Astrocyte of the spinal cord (primary cell): ENCODE measurements around the gene SAXO2.
"Not testable (repeated sequence)": the region's sequence is repeated elsewhere in the genome, so short reads cannot be mapped to it uniquely, and the experiment has no call there.

Experiments
- DNase-seq: peaks from one replicate; pipeline ENCODE4 v3.0.0; 2011; ENCODE audit warnings: low read depth, low spot score
- H3K4me3 ChIP-seq: 2 replicates; pipeline ENCODE4 v1.5.1; 2011; ENCODE audit warnings: low read depth, mild to moderate bottlenecking, low read length, moderate library complexity
- in situ Hi-C: cut with HindIII; loops from 2 replicates; pipeline ENCODE4 v1.10.0; 2017; ENCODE audit warnings: low sequenced_read_pairs

SAXO2 gene

DNA sequence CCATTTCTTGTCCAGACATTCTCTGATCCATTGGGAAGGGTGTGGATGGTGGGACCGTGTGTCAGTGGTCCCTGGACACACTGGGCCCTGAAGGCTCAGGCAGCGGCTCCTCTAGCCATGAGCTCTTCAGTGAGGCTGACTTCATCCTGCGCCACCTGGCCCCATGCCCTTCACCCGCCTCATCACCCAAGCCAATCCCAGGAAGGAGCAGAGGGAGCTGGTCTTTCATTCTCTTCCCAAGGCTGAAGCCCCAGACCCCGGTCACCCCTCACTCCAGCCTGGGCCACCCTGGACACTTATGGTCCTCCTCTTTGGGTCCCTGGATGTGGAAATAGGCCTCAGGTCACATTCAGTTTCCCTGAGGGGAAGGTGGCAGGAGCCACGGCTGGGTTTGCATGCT is 62.2 kb downstream of the SAXO2 start:
- in situ Hi-C loops, DNase-seq, H3K4me3 ChIP-seq: not testable (repeated sequence)

DNA sequence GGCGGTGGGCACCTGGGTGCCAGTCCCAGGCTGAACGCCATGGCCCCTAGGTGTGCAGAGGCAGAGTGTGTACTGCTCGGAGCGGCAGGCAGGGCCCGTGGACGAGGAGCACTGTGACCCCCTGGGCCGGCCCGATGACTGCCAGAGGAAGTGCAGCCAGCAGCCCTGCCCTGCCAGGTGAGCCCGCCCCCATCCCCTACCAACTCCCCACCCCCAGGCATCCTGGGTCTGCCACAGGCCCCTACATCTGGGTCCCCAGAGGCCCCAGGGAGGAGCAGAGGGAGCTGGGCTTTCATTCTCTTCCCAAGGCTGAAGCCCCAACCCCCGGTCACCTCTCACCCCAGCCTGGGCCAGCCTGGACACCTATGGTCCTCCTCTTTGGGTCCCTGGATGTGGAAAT is 63.0 kb downstream of the SAXO2 start:
- DNase-seq, H3K4me3 ChIP-seq, in situ Hi-C loops: not testable (repeated sequence)

DNA sequence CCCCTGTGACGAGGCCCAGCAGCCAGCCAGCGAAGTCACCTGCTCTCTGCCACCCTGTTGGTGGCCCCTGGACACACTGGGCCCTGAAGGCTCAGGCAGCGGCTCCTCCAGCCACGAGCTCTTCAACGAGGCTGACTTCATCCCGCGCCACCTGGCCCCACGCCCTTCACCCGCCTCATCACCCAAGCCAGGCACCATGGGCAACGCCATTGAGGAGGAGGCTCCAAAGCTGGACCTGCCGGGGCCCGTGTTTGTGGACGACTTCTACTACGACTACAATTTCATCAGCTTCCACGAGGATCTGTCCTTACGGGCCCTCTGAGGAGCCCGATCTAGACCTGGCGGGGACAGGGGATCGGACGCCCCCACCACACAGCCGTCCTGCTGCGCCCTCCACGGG is 64.3 kb downstream of the SAXO2 start:
- DNase-seq, H3K4me3 ChIP-seq, in situ Hi-C loops: not testable (repeated sequence)

DNA sequence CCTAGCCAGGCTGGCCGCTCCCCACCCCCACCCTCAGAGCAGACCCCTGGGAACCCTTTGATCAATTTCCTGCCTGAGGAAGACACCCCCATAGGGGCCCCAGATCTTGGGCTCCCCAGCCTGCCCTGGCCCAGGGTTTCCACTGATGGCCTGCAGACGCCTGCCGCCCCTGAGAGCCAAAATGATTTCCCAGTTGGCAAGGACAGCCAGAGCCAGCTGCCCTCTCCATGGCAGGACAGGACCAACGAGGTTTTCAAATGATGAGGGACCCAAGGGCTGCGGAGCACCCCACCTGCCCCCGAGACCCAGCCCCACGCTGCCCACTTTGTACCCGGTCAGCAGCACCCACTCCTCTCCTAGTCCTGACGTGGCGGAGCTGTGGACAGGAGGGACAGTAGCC is 64.8 kb downstream of the SAXO2 start:
- DNase-seq, H3K4me3 ChIP-seq, in situ Hi-C loops: not testable (repeated sequence)

DNA sequence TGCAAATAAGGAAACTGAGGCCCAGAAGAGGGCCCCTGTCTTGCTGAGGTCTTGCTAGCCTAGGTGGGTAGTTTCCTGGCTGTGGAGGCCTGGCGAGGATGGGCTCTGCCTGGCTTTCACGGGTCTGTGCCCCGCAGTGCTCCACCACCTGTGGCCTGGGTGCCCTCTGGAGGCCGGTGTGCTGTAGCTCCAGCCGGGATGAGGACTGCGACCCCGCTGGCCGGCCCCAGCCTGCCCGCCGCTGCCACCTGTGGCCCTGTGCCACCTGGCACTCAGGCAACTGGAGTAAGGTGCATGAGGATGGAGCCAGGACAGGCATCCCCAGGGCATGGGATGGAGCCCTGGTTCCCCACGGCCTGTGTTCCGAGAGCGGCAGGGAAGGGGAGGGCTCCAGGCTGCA is 66.4 kb downstream of the SAXO2 start:
- DNase-seq, in situ Hi-C loops, H3K4me3 ChIP-seq: not testable (repeated sequence)

DNA sequence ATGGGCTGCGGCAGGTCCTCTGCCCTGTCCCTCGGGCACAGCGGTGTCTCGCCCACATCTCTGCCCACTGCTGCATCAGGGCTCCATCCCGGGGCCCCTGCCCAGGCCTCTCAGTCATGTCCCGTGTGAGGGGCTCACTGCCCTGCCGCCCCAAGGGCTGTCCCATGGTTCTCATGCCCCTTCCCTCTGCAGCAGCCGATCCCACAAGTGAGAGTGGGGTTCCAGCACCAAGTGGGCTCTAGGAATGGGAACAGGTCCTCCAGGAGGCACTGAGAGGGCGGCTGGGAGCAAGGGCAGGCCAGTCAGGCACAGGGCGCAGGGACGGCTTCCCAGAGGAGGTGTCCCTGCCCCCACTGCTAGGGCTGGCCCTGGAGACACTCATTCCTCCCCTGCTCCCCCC is 68.3 kb downstream of the SAXO2 start:
- DNase-seq, H3K4me3 ChIP-seq, in situ Hi-C loops: not testable (repeated sequence)

DNA sequence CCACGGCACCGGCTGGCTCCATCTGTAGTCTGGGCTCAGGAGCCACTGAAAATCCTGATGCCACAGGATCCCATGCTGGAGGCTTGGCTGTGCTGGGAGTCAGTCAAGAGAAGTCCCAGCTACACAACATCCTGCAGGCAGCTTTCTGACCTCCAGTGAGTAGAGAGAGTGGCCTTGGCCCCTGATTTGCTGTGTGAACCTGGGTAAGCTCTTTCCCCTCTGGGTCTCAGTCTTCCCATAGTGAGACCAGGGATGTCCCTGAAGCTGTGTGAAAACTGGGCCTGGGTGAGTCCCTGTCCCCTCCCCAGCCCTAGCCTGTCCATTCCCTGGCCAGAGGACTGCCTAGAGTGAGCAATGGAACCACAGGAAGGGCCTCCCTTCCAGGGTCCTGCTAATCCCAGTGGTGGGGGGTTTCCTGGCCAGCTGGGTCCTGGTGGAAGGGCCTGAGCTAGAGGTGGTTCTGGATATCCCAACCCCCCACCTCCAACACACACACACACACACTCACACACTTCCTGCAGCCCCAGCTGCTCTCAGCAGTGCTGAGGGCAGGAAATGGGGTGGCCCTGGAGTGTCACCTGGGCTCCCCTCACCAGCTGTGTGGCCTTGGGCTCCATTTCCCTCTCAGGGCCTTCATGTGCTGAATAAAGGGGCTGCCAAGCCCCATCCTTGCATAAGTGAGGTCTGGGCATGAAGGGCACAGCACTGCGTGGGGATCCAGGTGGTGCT is 69.1 kb downstream of the SAXO2 start:
- in situ Hi-C loops, DNase-seq: not testable (repeated sequence)

DNA sequence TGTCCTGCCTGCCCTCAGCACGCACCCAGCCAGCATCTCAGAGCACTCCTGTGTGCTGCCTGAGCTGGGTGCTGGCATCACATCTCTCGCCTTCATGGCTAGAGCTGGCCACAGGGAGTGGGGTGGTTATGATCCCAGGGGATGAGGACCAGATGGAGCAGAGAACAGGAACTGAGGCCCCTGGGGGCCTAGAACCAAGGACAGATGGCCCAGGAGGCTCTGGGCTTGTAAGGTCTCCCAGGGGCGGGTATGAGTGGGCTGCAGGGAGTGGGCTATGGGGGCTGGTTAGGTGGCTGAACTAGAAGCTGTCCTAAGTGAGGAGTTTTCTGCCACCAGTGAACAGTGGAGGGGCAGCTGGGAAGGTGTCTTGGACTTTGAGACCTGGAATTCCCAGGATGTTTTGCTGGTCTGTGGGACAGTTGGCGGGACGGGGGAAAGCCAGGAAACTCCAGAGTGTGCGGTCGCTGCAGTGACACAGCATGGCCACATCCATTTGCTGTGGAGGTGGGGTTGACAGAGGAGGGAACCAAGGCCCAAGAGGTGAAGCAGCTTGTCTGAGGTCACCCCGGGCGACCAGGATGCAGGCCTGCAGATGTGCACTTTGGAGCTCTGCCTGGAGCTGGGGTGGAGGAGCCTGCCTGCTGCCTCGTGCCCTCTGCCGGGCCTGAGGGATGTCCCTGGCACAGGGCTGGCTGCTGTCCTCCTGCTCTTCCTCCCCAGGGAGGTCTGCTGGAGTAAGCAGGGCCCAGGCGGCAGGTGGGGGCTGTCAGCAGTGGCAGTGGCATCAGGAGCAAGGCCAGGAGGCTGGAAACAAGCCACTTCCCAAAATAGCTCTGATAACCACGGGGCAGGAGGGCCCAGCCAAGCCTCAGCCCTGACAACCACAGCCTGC is 70.3 kb downstream of the SAXO2 start:
- DNase-seq, in situ Hi-C loops, H3K4me3 ChIP-seq: not testable (repeated sequence)

More for the DNA sequence above, 69.1 kb downstream of the SAXO2 start:
- not testable (repeated sequence) for H3K4me3 ChIP-seq

DNA sequence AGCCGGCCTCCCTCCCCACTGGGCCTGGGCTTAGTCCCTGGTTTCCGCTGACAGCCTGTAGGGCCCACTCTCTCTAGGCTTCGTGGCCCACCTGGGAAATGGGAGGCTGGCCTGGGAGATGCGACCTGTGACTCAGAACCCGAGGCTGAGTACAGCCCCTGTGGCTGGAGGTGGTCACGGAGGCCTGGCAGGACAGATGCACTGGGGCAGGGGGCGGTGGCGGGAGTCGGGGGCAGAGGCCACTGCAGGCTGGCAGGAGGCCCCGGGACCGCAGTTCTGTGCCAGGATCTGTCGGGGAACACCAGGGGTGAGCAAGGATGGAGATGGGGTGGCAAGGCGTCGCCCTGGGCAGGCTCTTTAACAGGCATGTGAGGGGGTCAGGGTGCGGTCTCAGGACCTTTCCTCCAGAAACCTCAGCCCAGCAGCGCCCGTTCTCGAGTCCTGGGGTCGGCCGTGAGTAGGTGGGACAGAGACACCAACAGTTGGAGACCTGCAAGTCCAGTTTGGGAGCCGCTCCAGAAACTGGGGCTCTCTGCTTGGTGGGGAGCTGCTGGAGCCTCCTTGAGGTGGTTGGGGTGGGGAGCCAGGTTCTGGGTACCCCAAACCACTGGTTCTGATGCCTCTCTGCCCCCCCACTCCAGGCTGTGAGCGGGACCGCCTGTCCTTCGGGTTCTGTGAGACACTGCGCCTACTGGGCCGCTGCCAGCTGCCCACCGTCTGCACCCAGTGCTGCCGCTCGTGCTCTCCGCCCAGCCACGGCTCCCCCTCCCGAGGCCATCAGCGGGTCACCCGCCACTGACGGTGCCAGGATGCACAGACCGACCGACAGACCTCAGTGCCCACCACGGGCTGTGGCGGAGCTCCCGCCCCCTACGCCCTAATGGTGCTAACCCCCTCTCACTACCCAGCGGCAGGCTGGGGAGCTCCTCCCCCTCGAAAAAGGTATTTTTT is 71.3 kb downstream of the SAXO2 start:
- in situ Hi-C loops, DNase-seq, H3K4me3 ChIP-seq: not testable (repeated sequence)
